Hematopoietic multipotent progenitor cell treated with erythropoietin and hydrocortisone succinate and interleukin-3 and kit ligand, for 4 days (in vitro differentiated cells): ENCODE measurements around the gene KIF25.
A peak's percentile ranks its signal among the peaks of the same experiment; 100 is the strongest.

Experiments
- DNase-seq: peaks from one replicate; pipeline ENCODE4 v3.0.0-alpha.2; 2015

KIF25 gene

GRCh38 chr6:168039301-168039700 lies 41.8 kb downstream of the KIF25 start:
- no peak for DNase-seq

- DNase-seq = no peak
Measured at GRCh38 chr6:168039849-168040248, 42.4 kb downstream of the KIF25 start.

- DNase-seq = no peak
Measured at GRCh38 chr6:168040856-168041496, 43.5 kb downstream of the KIF25 start.

GRCh38 chr6:168041928-168042327 lies 44.5 kb downstream of the KIF25 start:
- no peak for DNase-seq

GRCh38 chr6:168042426-168043192 lies 45.1 kb downstream of the KIF25 start:
- DNase-seq = no peak

- DNase-seq = no peak
Measured at GRCh38 chr6:168043193-168043847, 45.8 kb downstream of the KIF25 start.

- DNase-seq = no peak
Measured at GRCh38 chr6:168043848-168044415, 46.5 kb downstream of the KIF25 start.

GRCh38 chr6:168044521-168045130 lies 47.2 kb downstream of the KIF25 start:
- no peak for DNase-seq

- DNase-seq = no peak
Measured at GRCh38 chr6:168045141-168045691, 47.7 kb downstream of the KIF25 start.

- no peak for DNase-seq
Measured at GRCh38 chr6:168045706-168046620, 48.5 kb downstream of the KIF25 start.

GRCh38 chr6:168046696-168047095 lies 49.2 kb downstream of the KIF25 start:
- DNase-seq = no peak

- no peak for DNase-seq
Measured at GRCh38 chr6:168047841-168048723, 50.6 kb downstream of the KIF25 start.

- no peak for DNase-seq
Measured at GRCh38 chr6:168048724-168049025, 51.2 kb downstream of the KIF25 start.

- DNase-seq = no peak
Measured at GRCh38 chr6:168049277-168049676, 51.8 kb downstream of the KIF25 start.

- DNase-seq = no peak
Measured at GRCh38 chr6:168049706-168050224, 52.3 kb downstream of the KIF25 start.

- DNase-seq = no peak
Measured at GRCh38 chr6:168050225-168050880, 52.9 kb downstream of the KIF25 start.

- peak; percentile 11 for DNase-seq
Measured at GRCh38 chr6:168050881-168051586, 53.6 kb downstream of the KIF25 start.

GRCh38 chr6:168051648-168052047 lies 54.2 kb downstream of the KIF25 start:
- no peak for DNase-seq

GRCh38 chr6:168052291-168052891 lies 54.9 kb downstream of the KIF25 start:
- DNase-seq = no peak
